Psoas muscle (tissue), 8 donors: ENCODE measurements around the gene MAN1A1. TPM values are rescaled to one million over a fixed set of nuclear protein-coding genes. Genes with fewer than 3 reads are reported as not detected.
A peak's percentile ranks its signal among the peaks of the same experiment; 100 is the strongest.

Experiments used
- ATAC-seq, 4 donors: fragments of 200-7000 bp; cut with Tn5 transposase; one replicate each; pipeline ENCODE4 v1.9.1; 2020; ENCODE audit warnings: moderate library complexity in 3 of 4, mild to moderate bottlenecking in 2 of 4
- DNase-seq, 2 donors: peaks; one replicate each; pipeline ENCODE4 v3.0.0-alpha.2; 2020
- H3K27ac ChIP-seq: fragments of 200-600 bp; one replicate; pipeline ENCODE4 v1.8.0; 2022
- H3K27me3 ChIP-seq, 3 donors: fragments of 200-600 bp in 1 of 3; one replicate each; pipeline versions ENCODE4 v1.6.1 to v1.8.0; 2013 to 2022; ENCODE audit warnings: low read length in 2 of 3, mild to moderate bottlenecking in 2 of 3, moderate library complexity in 1 of 3; ENCODE audit not compliant: insufficient read depth in 3 of 3
- H3K36me3 ChIP-seq, 2 donors: fragments of 200-600 bp in 1 of 2; one replicate each; pipeline versions ENCODE4 v1.6.1 to v1.8.0; 2013 to 2022; ENCODE audit warnings: low read depth in 1 of 2, mild to moderate bottlenecking in 1 of 2, moderate library complexity in 1 of 2; ENCODE audit not compliant: insufficient read depth in 1 of 2
- H3K4me1 ChIP-seq: fragments of 200-600 bp; one replicate; pipeline ENCODE4 v1.8.0; 2022
- H3K4me3 ChIP-seq: fragments of 200-600 bp; one replicate; pipeline ENCODE4 v1.8.0; 2022; ENCODE audit warnings: mild to moderate bottlenecking
- H3K9me3 ChIP-seq: fragments of 200-600 bp; one replicate; pipeline ENCODE4 v1.8.0; 2022
- CTCF ChIP-seq: fragments of 200-600 bp; IDR thresholded peaks from one replicate; pipeline ENCODE4 v1.8.0; 2022; ENCODE audit warnings: antibody characterized with exemption
- WGBS, 3 donors: extraction: QIAGEN DNeasy Blood & Tissue Kit; methylation state at CpG; one replicate each; pipeline versions ENCODE4 v1.1.6 to v1.1.7; 2013; 5-methylcytosine and 5-hydroxymethylcytosine counted together
- intact Hi-C, 2 donors: fragments of 100-400 bp; cut with DNase I; formaldehyde crosslinking; loops; one replicate each; pipeline versions ENCODE4 v1.11.0 to v1.14.2; 2022
- polyA plus RNA-seq, 3 donors: library from polyadenylated mRNA; stranded (reverse); fragments of 200-250 nt; gene quantifications; one replicate each; pipeline ENCODE4 v1.2.3, GENCODE V29; 2013
- total RNA-seq, 4 donors: library from RNA; stranded (reverse); fragmentation: NEBNext Ultra II Directional in 2 of 4; extraction: Animal tissue kit (Norgen Biotek cat#: 25700) in 2 of 4; gene quantifications; one replicate each; pipeline versions ENCODE4 v1.2.1 to v1.2.4, GENCODE V29; 2021 to 2023
- donor health status: healthy with polysubstance abuse.
- donor health status: DM: no; HTN: no; CAD: no; lungs with moderate emphysema.
- donor health status: Bipolar disorder and iron deficiency.
- donor health status: healthy.
- donor health status: DM: yes; HTN: yes; CAD: no.
- donor health status: DM: no; HTN: no; CAD: no.
- donor health status: DM: no; HTN: no; CAD: no.
- donor health status: DM: yes; HTN: yes; CAD: no.

MAN1A1 gene
- total and polyA plus RNA-seq, 7 donors: 3.7 to 14.6 (median 6.2) TPM

- no peaks in the 10 kb centered on the region for H3K36me3 ChIP-seq
- H3K27me3 ChIP-seq: no peaks in the 10 kb centered on the region
- WGBS, 3 donors: 75 to 80% (median 78%) methylated on average over 10 of the region's 10 CpGs
- no peak for DNase-seq
- H3K27ac ChIP-seq: no peak overlapping the region
- TF ChIP-seq CTCF: no peak
- H3K4me1 ChIP-seq: no peaks in the 10 kb centered on the region
- no peaks in the 10 kb centered on the region for H3K9me3 ChIP-seq
- intact Hi-C loops: no loop called here
- H3K4me3 ChIP-seq: no peak overlapping the region
- ATAC-seq: no peak
Observed at GRCh38 chr6:119313937-119314884, 35.4 kb downstream of the MAN1A1 start.

GRCh38 chr6:119312875-119313338, 36.7 kb downstream of the MAN1A1 start:
- Histone ChIP-seq H3K36me3 (no peaks in the 10 kb centered on the region), H3K27me3 (no peaks in the 10 kb centered on the region), H3K4me1 (no peaks in the 10 kb centered on the region), H3K27ac (no peak overlapping the region), H3K4me3 (no peak overlapping the region), H3K9me3 (no peaks in the 10 kb centered on the region)
- DNase-seq (no peak), ATAC-seq (peak in 2 of 4 donors; percentile 21 to 23)
- TF ChIP-seq CTCF: no peak
- intact Hi-C loops: no loop called here
- WGBS, 3 donors: 61 to 74% (median 71%) methylated on average over 4 of the region's 4 CpGs

GRCh38 chr6:119312441-119312840, 37.1 kb downstream of the MAN1A1 start:
- H3K27me3 ChIP-seq: no peaks in the 10 kb centered on the region
- intact Hi-C loops: no loop called here
- no peak overlapping the region for H3K4me3 ChIP-seq
- DNase-seq: no peak
- TF ChIP-seq CTCF: no peak
- H3K36me3 ChIP-seq: no peaks in the 10 kb centered on the region
- no peak for ATAC-seq
- no peaks in the 10 kb centered on the region for H3K9me3 ChIP-seq
- WGBS, 3 donors: 87 to 95% (median 88%) methylated on average over 4 of the region's 4 CpGs
- H3K4me1 ChIP-seq: no peaks in the 10 kb centered on the region
- peak overlapping the region; percentile 10 for H3K27ac ChIP-seq

DNA sequence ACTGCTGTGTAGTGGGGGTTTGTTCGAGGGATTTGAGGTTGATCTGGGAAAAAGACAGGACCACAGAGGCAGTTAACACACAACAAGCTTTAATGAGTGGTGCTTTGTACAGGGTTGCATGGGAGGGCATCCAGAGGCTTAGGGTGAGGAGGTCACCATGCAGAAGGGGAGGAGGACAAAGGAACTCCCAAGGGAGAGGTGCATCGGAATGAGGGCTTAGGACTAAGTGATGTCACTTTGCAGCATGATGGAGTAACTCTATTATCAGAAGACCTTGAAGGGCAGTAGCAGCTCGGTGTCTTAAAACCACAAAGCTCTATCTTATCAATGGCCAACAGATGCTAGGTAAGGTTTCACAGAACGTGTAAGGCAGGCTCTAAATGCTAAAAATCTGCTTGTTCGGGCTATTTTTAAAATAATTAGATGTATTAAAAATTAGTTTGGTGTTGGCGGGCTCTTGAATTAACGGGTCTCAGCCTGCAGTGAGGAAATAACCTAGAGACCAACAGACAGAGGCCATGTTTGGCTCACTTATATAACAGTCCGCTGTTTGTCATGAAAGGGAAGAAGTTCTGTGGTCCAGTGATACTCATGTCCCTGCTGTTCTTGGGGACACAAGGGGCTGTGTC, 37.9 kb downstream of the MAN1A1 start:
- ATAC-seq: no peak
- 82 to 85% (median 83%) methylated on average over 8 of the region's 8 CpGs for WGBS, 3 donors
- intact Hi-C loops: no loop called here
- no peak overlapping the region for H3K27ac ChIP-seq
- no peak overlapping the region for H3K4me3 ChIP-seq
- no peaks in the 10 kb centered on the region for H3K36me3 ChIP-seq
- no peak for DNase-seq
- no peaks in the 10 kb centered on the region for H3K27me3 ChIP-seq
- no peaks in the 10 kb centered on the region for H3K9me3 ChIP-seq
- no peaks in the 10 kb centered on the region for H3K4me1 ChIP-seq
- TF ChIP-seq CTCF: no peak
